CD4-positive, alpha-beta memory T cell (primary cell): ENCODE measurements around the gene CHAC1. TPM values are rescaled to one million over a fixed set of nuclear protein-coding genes. Genes with fewer than 3 reads are reported as not detected.

Experiments used
- CTCF ChIA-PET: fragments of 350-600 bp; sonication (Branson Sonifier 250); formaldehyde crosslinking; loops from one replicate; lab custom pipeline; 2021; ENCODE audit warnings: inconsistent platforms; ENCODE audit not compliant: partially characterized antibody; lab: Charles Lee
- POLR2A ChIA-PET: fragments of 350-600 bp; sonication (Branson Sonifier 250); formaldehyde crosslinking; loops from one replicate; lab custom pipeline; 2021; ENCODE audit not compliant: partially characterized antibody; lab: Charles Lee
- DNase-seq, 5 donors: peaks; one replicate each; pipeline versions ENCODE4 v3.0.0 to v3.0.0-alpha.2; 2020 to 2022; ENCODE audit warnings: mixed read lengths in 1 of 5
- H3K27ac ChIP-seq: one replicate; pipeline ENCODE4 v1.7.0; 2013; ENCODE audit warnings: low read depth, low read length
- H3K27me3 ChIP-seq: 2 replicates; pipeline ENCODE4 v1.7.0; 2013; ENCODE audit warnings: mild to moderate bottlenecking, low read length, moderate library complexity; ENCODE audit not compliant: insufficient read depth
- H3K36me3 ChIP-seq: 2 replicates; pipeline ENCODE4 v1.7.0; 2013; ENCODE audit warnings: mild to moderate bottlenecking, low read length, moderate library complexity; ENCODE audit not compliant: insufficient read depth
- H3K4me1 ChIP-seq: 2 replicates; pipeline ENCODE4 v1.7.0; 2013; ENCODE audit warnings: mild to moderate bottlenecking, low read length, moderate library complexity; ENCODE audit not compliant: insufficient read depth
- H3K4me3 ChIP-seq, 2 donors: one replicate each; pipeline ENCODE4 v1.7.0; 2013; ENCODE audit warnings: low read length in 2 of 2, mild to moderate bottlenecking in 1 of 2
- H3K9me3 ChIP-seq, 2 donors: one replicate each; pipeline ENCODE4 v1.7.0; 2013; ENCODE audit warnings: low read length in 2 of 2, control low read depth in 1 of 2; ENCODE audit not compliant: control insufficient read depth in 1 of 2
- H3K27ac Mint-ChIP-seq, 7 donors: one replicate each; pipeline ENCODE4 v1.8.0; 2020 to 2021; ENCODE audit warnings: mixed read lengths in 7 of 7, mild to moderate bottlenecking in 6 of 7, inconsistent platforms in 3 of 7, moderate library complexity in 3 of 7
- H3K27me3 Mint-ChIP-seq, 2 donors: one replicate each; pipeline ENCODE4 v1.8.0; 2020 to 2021; ENCODE audit warnings: mixed read lengths in 2 of 2
- H3K36me3 Mint-ChIP-seq, 2 donors: one replicate each; pipeline ENCODE4 v1.8.0; 2020 to 2021; ENCODE audit warnings: mixed read lengths in 2 of 2, inconsistent platforms in 1 of 2, mild to moderate bottlenecking in 1 of 2
- H3K4me1 Mint-ChIP-seq, 4 donors: one replicate each; pipeline ENCODE4 v1.8.0; 2020 to 2021; ENCODE audit warnings: mixed read lengths in 4 of 4, mild to moderate bottlenecking in 1 of 4
- H3K4me3 Mint-ChIP-seq, 8 donors: one replicate each; pipeline ENCODE4 v1.8.0; 2020 to 2021; ENCODE audit warnings: mixed read lengths in 8 of 8, mild to moderate bottlenecking in 7 of 8, moderate library complexity in 6 of 8, inconsistent platforms in 3 of 8
- H3K9me3 Mint-ChIP-seq, 8 donors: one replicate each; pipeline ENCODE4 v1.8.0; 2020 to 2021; ENCODE audit warnings: mixed read lengths in 8 of 8, mild to moderate bottlenecking in 5 of 8, inconsistent platforms in 3 of 8, moderate library complexity in 1 of 8
- intact Hi-C: fragments of 100-400 bp; cut with micrococcal nuclease; formaldehyde crosslinking; loops from one replicate; pipeline ENCODE4 v1.15.1; 2023
- polyA plus RNA-seq, 2 donors: library from polyadenylated mRNA; unstranded; fragments of 300-500 nt; fragmentation: Illumina TruSeq; gene quantifications; one replicate each; pipeline ENCODE4 v1.2.3, GENCODE V29; 2021
- total RNA-seq, 2 experiments: library from RNA; stranded (reverse); gene quantifications; one replicate each; pipeline ENCODE4 v1.2.3, GENCODE V29; 2021

Gene CHAC1
- total and polyA plus RNA-seq, 4 experiments from 2014 or later: 0.24 to 1.2 (median 0.80) TPM

DNA sequence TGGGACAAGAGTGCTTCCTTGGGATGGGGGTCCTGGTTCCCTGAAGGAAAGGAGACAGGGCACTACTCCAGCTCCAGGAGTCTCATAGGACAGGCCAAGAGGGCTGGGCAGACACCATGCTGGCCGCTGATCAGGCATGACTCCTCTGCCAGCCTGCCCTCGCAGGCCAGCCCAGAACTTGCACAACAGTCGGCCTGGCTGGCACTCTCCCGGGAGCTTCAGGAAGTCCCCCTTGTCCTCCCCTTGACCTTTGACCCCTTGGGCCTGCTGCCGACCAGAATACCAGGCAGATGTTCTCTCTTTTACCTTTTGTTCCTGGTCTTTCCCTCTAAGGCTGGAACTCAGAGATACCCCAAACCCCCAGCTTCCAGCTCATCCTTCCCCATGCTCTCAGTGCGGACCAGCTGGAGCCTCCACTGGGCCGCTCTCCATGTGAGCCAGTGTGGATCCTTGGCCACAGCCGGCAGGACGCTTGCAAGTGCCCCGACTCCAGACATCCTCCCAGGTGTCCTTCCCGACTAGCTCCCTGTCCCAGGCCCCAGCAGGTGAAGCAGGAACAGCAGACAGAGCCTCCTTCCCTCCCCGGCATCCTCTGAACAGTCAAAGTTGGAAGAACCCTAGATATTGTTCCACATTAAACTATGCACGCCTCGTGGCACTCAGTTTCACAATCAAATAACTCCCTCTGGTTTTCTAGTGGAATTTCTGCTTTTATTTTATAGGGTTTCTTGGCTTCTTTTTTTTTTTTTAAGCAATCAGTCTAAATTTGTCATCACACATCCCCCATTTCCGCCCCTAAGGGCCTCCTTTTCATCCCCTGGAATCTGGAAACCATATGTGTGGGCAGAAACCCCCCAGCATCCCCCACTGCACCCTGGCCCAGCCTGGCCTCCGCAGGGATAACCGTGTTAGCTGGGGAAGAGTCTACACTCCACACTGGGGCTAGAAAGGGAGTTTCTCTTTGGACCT lies 43.3 kb upstream of the CHAC1 start:
- ChIA-PET CTCF (interaction anchor here (0.5 to 9.0 kb wide), 4 partner anchors 32 to 272 kb away, joined by 3 to 81 read pairs (median 4); no protein-coding TSS in a partner anchor), POLR2A (interaction anchor here (0.5 to 1.0 kb wide), 2 partner anchors 12 to 164 kb away, joined by 3 read pairs; no protein-coding TSS in a partner anchor)
- H3K27me3 ChIP-seq: no peaks in the 10 kb centered on the region
- no peak for DNase-seq
- H3K36me3 ChIP-seq: no peaks in the 10 kb centered on the region
- H3K4me3 ChIP-seq: no peak overlapping the region
- peaks cover 4 to 20% (median 11%) of the 10 kb centered on the region in 4 donors for H3K4me1 Mint-ChIP-seq
- no peaks in the 10 kb centered on the region for H3K27me3 Mint-ChIP-seq
- intact Hi-C loops: loop anchor here (5.0 kb wide), 1 partner anchor 207 kb away; the partner anchor contains the start of gene INO80
- no peak overlapping the region for H3K27ac ChIP-seq
- no peaks in the 10 kb centered on the region for H3K9me3 Mint-ChIP-seq
- H3K4me3 Mint-ChIP-seq: peak overlapping the region in 3 of 8 donors; percentile 29 to 45 (median 41)
- no peaks in the 10 kb centered on the region for H3K36me3 Mint-ChIP-seq
- no peaks in the 10 kb centered on the region for H3K9me3 ChIP-seq
- peak overlapping the region in 6 of 7 donors; percentile 44 to 87 (median 68) for H3K27ac Mint-ChIP-seq
- H3K4me1 ChIP-seq: peaks cover 16% of the 10 kb centered on the region

- Histone ChIP-seq H3K36me3 (no peaks in the 10 kb centered on the region), H3K27ac (no peak overlapping the region), H3K4me1 (peaks cover 16% of the 10 kb centered on the region), H3K9me3 (no peaks in the 10 kb centered on the region), H3K4me3 (no peak overlapping the region), H3K27me3 (no peaks in the 10 kb centered on the region)
- Mint-ChIP-seq H3K36me3 (no peaks in the 10 kb centered on the region), H3K4me3 (no peak overlapping the region), H3K27me3 (no peaks in the 10 kb centered on the region), H3K27ac (peak overlapping the region in 3 of 7 donors; percentile 27 to 53 (median 47)), H3K4me1 (peaks cover 4 to 16% (median 11%) of the 10 kb centered on the region in 4 donors), H3K9me3 (no peaks in the 10 kb centered on the region)
- ChIA-PET CTCF (interaction anchor here (0.6 to 9.0 kb wide), 4 partner anchors 15 to 111 kb away, joined by 3 to 81 read pairs (median 4); no protein-coding TSS in a partner anchor), POLR2A (interaction anchor here (1.0 kb wide), 1 partner anchor 11 kb away, joined by 3 read pairs; no protein-coding TSS in a partner anchor)
- DNase-seq: no peak
- intact Hi-C loops: no loop called here
These were observed 42.1 kb upstream of the CHAC1 start for GRCh38 chr15:40911141-40911540.

GRCh38 chr15:40911693-40912092 lies 41.6 kb upstream of the CHAC1 start:
- H3K4me1 Mint-ChIP-seq: peaks cover 4 to 16% (median 11%) of the 10 kb centered on the region in 4 donors
- CTCF ChIA-PET: interaction anchor here (2.5 kb wide), 1 partner anchor 30 kb away, joined by 5 read pairs; no protein-coding TSS in a partner anchor
- no peak overlapping the region for H3K4me3 Mint-ChIP-seq
- no peaks in the 10 kb centered on the region for H3K9me3 Mint-ChIP-seq
- Histone ChIP-seq H3K27me3 (no peaks in the 10 kb centered on the region), H3K4me3 (no peak overlapping the region), H3K36me3 (no peaks in the 10 kb centered on the region), H3K4me1 (peaks cover 14% of the 10 kb centered on the region), H3K9me3 (no peaks in the 10 kb centered on the region), H3K27ac (no peak overlapping the region)
- no peak for DNase-seq
- H3K27me3 Mint-ChIP-seq: no peaks in the 10 kb centered on the region
- intact Hi-C loops: no loop called here
- H3K36me3 Mint-ChIP-seq: no peaks in the 10 kb centered on the region
- H3K27ac Mint-ChIP-seq: peak overlapping the region in 2 of 7 donors; percentile 37 to 64
- POLR2A ChIA-PET: no interaction called here

GRCh38 chr15:40912478-40912877 lies 40.8 kb upstream of the CHAC1 start:
- peaks cover under 1 to 10% (median 6%) of the 10 kb centered on the region in 4 donors for H3K4me1 Mint-ChIP-seq
- no peak overlapping the region for H3K4me3 Mint-ChIP-seq
- POLR2A ChIA-PET: no interaction called here
- H3K4me1 ChIP-seq: peaks cover 6% of the 10 kb centered on the region
- H3K9me3 Mint-ChIP-seq: no peaks in the 10 kb centered on the region
- CTCF ChIA-PET: no interaction called here
- H3K4me3 ChIP-seq: no peak overlapping the region
- no peaks in the 10 kb centered on the region for H3K9me3 ChIP-seq
- H3K36me3 Mint-ChIP-seq: no peaks in the 10 kb centered on the region
- intact Hi-C loops: no loop called here
- no peaks in the 10 kb centered on the region for H3K27me3 ChIP-seq
- H3K36me3 ChIP-seq: no peaks in the 10 kb centered on the region
- no peak overlapping the region for H3K27ac ChIP-seq
- no peak overlapping the region for H3K27ac Mint-ChIP-seq
- DNase-seq: no peak
- H3K27me3 Mint-ChIP-seq: no peaks in the 10 kb centered on the region

DNA sequence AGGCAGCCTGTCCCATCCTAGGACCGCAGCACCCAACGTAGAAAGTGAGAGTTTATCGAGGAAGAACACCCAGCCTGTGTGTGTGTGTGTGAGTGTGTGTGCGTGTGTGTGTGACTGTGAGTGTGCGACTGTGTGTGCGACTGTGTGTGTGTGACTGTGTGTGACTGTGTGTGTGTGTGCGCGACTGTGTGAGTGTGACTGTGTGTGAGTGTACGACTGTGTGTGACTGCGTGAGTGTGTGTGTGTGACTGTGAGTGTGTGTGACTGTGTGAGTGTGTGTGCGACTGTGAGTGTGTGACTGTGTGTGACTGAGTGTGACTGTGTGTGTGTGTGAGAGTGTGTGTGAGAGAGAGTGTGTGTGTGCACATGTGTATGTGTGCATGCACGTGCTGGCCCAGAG lies 39.3 kb upstream of the CHAC1 start:
- no peaks in the 10 kb centered on the region for H3K9me3 ChIP-seq
- H3K27me3 ChIP-seq: no peaks in the 10 kb centered on the region
- Mint-ChIP-seq H3K9me3 (no peaks in the 10 kb centered on the region), H3K27ac (peak overlapping the region in 3 of 7 donors; percentile 30 to 80 (median 34)), H3K27me3 (no peaks in the 10 kb centered on the region), H3K4me3 (no peak overlapping the region), H3K4me1 (no peaks in the 10 kb centered on the region), H3K36me3 (no peaks in the 10 kb centered on the region)
- no peak overlapping the region for H3K27ac ChIP-seq
- H3K4me1 ChIP-seq: no peaks in the 10 kb centered on the region
- H3K4me3 ChIP-seq: no peak overlapping the region
- ChIA-PET CTCF (interaction anchor here (1.3 to 2.3 kb wide), 2 partner anchors 9 to 107 kb away, joined by 3 to 8 read pairs; no protein-coding TSS in a partner anchor), POLR2A (no interaction called here)
- no peaks in the 10 kb centered on the region for H3K36me3 ChIP-seq
- no peak for DNase-seq
- intact Hi-C loops: no loop called here

DNA sequence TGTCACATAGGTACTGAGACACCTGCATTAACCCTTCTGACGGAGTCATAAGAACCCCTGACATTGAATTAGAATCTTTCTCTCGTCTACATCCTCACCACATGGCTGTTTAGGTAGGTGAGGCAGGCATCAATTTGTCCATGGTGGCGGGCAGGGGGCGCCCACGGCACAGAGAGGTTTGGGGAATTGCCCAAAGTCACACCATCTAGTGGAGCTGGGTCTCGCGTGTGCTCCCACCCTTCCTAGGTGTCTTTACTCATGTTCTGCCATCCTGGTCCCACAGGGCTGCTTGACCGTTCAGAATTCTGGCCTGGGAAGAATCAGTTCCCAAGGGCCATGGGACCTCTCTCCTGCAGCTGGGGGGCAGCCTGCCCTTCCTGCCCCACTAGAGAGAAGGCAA lies 38.8 kb upstream of the CHAC1 start:
- Histone ChIP-seq H3K27ac (no peak overlapping the region), H3K4me3 (no peak overlapping the region), H3K27me3 (no peaks in the 10 kb centered on the region), H3K4me1 (no peaks in the 10 kb centered on the region), H3K36me3 (no peaks in the 10 kb centered on the region), H3K9me3 (no peaks in the 10 kb centered on the region)
- peak overlapping the region in 1 of 7 donors; percentile 80 for H3K27ac Mint-ChIP-seq
- no peaks in the 10 kb centered on the region for H3K4me1 Mint-ChIP-seq
- intact Hi-C loops: no loop called here
- no peak for DNase-seq
- ChIA-PET CTCF (interaction anchor here (1.0 to 2.3 kb wide), 3 partner anchors 10 to 107 kb away, joined by 3 to 8 read pairs (median 3); no protein-coding TSS in a partner anchor), POLR2A (no interaction called here)
- H3K4me3 Mint-ChIP-seq: no peak overlapping the region
- H3K9me3 Mint-ChIP-seq: no peaks in the 10 kb centered on the region
- no peaks in the 10 kb centered on the region for H3K36me3 Mint-ChIP-seq
- H3K27me3 Mint-ChIP-seq: no peaks in the 10 kb centered on the region
